HG03565 (cell line): Measurements from ENCODE around the gene FAM241A.
"Not testable (repeated sequence)": the region's sequence is repeated elsewhere in the genome, so short reads cannot be mapped to it uniquely, and the experiment has no call there.

Source experiments
- ATAC-seq: cut with Tn5 transposase; IDR thresholded peaks from one replicate; pipeline ENCODE4 v1.9.1; 2021; ENCODE audit warnings: mild to moderate bottlenecking, moderate library complexity; ENCODE audit not compliant: unreplicated experiment

The FAM241A gene

GRCh38 chr4:112145326-112145789 lies at the start of gene FAM241A:
Gene FAM241A (plus strand): TSS chr4:112145454. CDS start chr4:112145581, 127 bp downstream.
- ATAC-seq = peak; percentile 66

DNA sequence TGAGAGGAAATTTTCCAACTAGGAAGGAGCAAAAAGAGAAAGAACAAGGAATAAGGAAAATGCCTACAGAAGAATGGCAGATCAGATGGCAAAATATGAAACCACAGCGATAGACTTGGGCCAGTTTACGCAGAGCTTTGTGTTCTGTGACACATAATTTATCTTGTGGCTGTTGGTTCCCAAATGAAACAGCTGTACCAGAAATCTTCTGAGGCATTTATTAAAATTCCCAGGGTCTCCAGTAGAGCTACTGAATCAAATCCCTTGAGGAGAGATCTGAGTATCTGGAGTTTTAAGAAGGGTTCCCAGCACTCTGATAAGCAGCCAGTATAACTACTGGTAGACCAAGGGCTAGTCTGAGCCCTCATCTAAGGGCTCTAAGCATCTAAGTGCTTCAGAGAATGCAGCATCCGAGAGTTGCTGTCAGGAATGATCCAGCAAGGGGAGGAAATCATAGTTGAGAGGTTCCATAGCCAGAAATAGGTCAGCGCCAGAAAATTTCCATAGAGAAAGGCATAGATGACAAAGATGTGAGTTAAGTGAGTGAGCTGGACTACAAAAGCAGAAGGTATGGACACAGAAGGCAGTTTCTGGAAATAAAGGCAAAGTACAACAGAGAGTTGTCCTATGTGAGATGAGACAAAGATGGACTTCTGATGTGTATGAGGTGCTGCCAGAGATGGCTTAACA lies 46.3 kb upstream of the FAM241A start:
- ATAC-seq = no peak

- peak; percentile 74 for ATAC-seq
These were observed 45.5 kb upstream of the FAM241A start for GRCh38 chr4:112099701-112100297.

DNA sequence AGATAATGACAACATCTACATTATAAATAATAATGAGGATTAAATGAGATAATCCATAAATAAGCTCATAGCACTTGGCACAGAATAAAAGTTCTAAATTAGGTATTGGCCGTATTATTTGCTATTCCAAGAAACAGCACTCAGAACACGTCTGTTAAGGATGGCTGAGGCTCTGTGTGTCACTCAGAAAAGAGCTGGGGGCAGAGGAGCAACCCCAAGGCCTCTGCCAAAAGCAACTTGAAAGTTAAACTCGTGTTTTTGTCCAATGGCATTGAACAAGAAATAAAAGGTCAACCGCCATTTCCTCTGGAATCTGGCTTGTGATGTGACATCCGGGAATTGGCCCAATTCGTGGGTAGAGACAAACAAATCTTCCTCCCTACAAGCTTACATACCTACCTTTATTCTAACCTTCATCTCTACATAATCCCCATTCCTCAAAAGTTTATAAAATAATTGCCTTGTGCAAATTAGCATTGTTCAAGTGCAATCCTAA lies 42.3 kb upstream of the FAM241A start:
- no peak for ATAC-seq

GRCh38 chr4:112105201-112105969 lies 39.9 kb upstream of the FAM241A start:
- ATAC-seq = no peak

DNA sequence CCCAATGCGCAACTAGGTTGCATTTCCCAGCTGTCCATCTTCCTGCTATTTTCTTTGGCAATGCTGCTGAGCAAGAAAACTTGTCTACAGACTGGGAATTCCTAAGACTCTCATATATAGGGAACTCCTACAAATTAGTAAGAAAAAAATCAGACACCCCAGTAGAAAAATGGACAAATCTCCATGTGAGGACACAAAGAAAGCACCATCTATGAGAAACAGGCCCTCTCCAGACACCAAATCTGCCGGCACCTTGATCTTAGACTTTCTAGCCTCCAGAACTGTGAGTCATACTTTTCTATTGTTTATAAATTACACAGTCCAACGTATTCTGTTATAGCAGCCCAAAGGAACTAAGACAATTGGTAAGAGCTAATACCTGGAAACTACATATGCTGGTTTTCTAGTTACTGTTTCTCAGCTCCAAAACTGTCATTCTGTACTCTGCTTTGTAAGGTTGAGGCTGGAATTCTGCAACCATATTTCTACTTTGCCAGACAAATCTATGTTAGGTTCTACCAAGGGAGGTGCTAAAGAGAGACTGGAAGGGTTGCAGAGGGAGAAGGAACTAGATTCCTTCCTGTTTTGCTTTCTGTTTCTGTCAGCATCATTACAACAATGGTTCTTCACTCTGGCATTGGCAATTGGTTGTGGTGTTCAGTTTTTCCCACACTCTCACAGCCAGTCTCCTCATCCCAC lies 35.7 kb upstream of the FAM241A start:
- ATAC-seq = peak; percentile 83

DNA sequence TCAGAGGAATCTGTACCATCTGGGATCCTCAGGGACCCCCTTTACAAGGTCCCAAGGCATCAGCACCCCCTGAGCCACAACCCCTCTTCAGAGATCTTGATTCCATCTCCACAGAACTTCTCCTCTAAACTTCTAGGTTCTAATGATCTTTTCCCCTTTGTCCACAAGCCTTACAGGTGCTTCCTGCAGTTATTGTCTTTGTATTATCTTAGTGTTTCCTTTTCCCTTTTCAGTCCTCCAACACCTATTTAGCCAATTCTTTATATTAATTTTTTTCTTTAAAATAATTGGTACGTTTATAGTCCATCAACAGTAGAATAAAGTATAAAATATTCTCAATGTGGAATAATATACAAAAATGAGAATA lies 35.2 kb upstream of the FAM241A start:
- no peak for ATAC-seq

- no peak for ATAC-seq
These were observed 33.9 kb upstream of the FAM241A start for GRCh38 chr4:112111306-112111705.

GRCh38 chr4:112112095-112112494 lies 33.2 kb upstream of the FAM241A start:
- ATAC-seq = not testable (repeated sequence)

DNA sequence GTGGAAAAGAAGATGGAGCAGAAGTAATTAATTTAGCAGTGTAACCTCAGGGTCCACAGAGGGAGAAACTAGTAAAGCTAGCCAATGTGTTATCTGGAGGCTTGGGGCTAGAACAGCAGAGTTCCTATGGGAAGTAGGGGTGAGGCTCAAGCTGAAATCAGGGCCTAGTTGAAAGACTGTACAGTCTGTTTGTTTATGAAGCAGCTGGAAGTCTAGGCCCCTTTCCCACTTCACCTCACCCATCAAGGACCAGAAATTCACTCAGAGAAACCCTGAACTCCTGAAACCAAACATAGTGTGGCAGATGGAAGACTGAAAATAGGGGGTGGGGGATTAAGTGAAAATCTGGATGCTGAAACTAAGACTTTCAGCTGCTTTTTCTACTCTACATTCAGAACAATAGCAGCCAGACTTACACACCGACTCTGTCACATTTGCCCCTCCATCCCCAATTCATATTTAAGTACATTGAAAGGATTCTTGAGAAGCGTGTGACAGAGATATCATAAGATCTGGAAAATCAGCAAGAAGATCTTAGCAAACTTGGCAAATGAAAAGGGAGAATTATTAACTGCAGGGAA lies 32.6 kb upstream of the FAM241A start:
- ATAC-seq = no peak

- no peak for ATAC-seq
These were observed 31.4 kb upstream of the FAM241A start for GRCh38 chr4:112113864-112114263.

DNA sequence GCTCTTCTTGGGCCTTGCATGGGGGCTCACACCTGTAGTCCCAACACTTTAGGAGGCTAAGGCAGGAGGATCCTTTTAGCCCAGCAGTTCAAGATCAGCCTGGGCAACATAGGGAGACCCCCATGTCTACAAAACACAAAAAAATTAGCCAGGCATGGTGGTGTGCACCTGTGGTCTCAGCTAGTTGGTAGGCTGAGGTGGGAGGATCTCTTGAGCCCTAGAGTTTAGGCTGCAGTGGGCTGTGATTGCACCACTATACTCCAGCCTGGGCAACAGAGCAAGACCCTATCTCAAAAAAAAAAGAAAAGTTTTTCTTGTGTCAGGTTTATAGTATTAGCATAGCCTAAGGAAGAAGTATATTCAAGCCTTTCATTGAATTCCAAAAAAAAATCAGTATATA lies 30.8 kb upstream of the FAM241A start:
- ATAC-seq = no peak

GRCh38 chr4:112118742-112119352 lies 26.4 kb upstream of the FAM241A start:
- no peak for ATAC-seq

GRCh38 chr4:112119353-112119783 lies 25.9 kb upstream of the FAM241A start:
- peak; percentile 89 for ATAC-seq

DNA sequence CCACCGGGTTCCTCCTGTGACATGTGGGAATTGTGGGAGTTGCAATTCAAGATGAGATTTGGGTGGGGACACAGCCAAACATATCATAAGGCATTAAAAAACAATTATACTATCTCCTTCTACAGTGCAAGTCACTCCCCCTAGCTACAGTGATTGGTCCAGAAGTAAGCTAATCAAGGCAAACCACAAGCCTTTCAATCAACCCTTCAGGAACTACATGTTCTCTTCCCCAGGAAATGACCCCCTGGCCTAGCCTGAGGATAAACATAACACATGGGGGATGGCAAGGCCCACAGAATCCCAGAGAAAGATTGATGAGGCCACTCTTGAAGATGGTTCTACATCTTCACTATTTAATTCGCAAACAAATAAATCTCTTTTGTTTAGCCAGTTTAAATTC lies 25.2 kb upstream of the FAM241A start:
- no peak for ATAC-seq

DNA sequence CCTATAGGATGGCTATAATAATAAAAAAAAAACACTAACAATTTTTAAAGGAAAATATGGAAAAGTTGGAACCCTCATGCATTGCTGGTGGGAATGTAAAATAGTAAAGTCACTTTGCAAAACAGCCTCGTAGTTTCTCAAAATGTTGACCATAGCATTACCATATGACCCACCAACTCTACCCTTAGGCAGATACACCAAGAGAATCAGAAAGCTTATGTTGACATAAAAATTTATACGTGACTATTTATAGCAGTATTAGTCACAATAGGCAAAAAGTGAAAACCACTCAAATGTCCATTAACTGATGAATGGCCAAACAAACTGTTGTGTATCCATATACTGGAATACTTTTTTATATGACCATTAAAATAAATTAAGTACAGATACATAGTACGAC lies 19.8 kb upstream of the FAM241A start:
- ATAC-seq = no peak

DNA sequence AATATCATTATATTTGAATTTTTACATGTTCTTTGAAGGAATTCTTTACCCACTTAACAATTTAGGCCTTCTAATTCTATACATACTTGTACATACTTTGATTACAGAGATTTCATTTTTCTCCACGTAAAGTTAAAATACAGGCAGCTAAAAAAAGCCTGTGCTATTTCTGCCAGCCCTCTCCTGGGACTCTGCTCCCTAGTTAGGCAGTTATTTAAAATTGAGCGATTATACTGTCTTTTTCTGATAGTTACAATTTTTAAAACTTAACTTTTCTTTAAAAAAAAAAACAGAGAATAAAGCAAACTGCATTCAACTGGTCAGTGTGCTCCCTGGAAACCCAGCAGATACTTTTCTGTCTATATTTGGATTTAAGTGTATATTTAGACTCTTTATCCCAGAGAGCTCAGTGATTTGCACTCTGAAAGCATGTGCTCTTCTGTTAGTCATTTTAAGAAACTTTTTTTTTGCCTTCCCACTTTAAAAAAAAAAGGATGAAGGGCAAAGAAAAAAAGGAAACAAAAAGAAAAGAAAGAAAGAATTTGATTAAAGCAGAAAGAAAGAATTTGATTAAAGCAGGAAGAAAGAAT lies 18.1 kb upstream of the FAM241A start:
- no peak for ATAC-seq

GRCh38 chr4:112127803-112128202 lies 17.5 kb upstream of the FAM241A start:
- no peak for ATAC-seq

- ATAC-seq = no peak
These were observed 16.8 kb upstream of the FAM241A start for GRCh38 chr4:112128452-112128851.

GRCh38 chr4:112130906-112131305 lies 14.3 kb upstream of the FAM241A start:
- ATAC-seq = no peak
